Measurements from ENCODE around the gene TMEM205.
"Not testable (repeated sequence)": the region's sequence is repeated elsewhere in the genome, so short reads cannot be mapped to it uniquely, and the experiment has no call there.

Gene TMEM205

DNA sequence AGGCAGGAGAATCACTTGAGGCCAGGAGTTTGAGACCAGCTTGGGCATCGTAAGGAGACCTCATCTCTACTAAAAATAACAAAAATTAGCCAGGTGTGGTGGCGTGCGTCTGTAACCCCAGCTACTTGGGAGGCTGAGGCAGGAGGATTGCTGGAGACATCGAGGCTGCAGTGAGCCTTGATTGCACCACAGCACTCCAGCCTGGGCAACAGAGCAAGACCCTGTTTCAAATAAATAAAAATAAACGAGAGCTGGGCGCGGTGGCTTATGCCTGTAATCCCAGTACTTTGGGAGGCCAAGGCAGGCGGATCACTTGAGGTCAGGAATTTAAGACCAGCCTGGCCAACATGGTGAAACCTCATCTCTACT lies 6.0 kb downstream of the TMEM205 start:
- DNase-seq (ENCODE audit: insufficient read length, low spot score); FAIRE-seq: not testable (repeated sequence)

DNA sequence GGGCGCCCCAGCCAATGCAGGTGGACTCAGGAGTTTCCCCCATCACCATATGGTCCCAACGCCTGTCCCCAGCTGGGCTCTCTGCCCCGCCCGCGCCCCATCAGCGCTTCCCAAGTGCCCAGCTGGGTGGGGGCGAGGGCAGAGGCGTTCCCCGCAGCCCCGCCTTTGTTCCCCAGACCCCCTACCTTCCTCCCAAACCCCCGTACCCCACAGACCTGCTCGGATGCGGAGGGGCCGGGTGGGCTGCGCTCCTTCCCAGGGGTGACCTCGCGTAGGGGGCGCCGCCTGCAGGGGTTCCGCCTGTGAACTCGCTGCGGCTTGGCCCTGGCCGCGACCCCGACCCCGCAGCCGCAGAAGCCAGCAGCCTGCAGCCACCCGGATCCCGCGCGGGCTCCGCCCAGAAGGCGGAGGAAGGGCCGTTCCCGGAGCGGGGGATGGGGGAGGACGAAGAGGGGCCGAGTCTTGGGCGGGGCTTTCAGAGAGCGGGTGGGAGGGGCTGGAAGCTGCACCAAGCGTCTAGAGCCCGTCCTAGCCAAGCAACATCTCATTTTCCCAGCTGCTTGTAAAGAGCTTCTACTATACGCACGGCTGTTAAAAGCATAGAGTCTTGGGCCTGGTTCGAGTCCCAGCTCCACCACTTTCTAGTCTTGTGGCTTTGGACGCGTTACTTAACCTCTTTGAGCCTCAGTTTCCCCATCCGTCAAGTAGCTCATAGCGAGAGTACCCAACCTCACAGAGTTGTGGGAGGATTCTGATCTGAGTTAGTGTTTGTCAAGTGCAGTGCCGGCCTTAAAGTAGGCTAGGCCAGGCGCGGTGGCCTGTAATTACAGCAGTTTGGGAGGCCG lies 6.6 kb downstream of the TMEM205 start, which contains the start of gene RAB3D:
Gene RAB3D (minus strand): TSS at position 404 of the 845 bp plus-strand sequence. CDS start 2,258 bp downstream, outside the sequence.
- FAIRE-seq, result peak; percentile 90
- peak; percentile 92 for DNase-seq (ENCODE audit: insufficient read length, low spot score)

DNA sequence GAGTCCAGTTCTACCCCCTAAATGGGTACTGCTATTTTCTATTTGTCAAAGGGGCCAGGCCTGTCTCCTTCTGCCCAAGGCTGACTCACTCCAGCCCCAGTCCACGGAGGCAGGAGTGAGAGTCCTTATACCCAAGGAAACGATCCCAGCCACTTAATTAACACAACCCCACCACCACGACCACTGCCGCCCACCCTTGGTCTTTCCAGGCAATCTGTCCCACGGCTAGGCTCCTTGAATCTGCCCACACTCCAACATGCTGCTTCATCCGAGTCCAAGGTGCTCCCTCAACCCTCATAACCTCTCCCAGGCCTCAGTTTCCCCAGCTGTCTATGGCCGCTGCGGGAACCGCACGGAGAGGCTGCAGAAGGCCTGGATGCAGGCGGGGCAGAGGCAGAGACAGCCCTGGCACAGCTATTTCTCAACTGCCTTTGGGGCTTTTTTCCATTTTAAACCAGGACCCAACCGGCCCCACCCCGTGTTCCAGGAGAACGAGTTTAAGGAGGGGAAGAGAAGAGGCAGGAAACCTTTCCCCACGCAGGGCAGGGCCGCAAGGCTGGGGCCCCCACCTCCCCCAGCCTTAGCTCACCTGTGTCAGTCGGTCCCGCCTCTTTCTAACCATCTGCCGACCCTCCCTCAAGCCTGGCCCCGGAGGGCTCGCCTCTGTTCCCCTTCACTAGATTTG lies 7.4 kb downstream of the TMEM205 start:
- DNase-seq (ENCODE audit: insufficient read length, low spot score), result no peak
- no peak for FAIRE-seq

DNA sequence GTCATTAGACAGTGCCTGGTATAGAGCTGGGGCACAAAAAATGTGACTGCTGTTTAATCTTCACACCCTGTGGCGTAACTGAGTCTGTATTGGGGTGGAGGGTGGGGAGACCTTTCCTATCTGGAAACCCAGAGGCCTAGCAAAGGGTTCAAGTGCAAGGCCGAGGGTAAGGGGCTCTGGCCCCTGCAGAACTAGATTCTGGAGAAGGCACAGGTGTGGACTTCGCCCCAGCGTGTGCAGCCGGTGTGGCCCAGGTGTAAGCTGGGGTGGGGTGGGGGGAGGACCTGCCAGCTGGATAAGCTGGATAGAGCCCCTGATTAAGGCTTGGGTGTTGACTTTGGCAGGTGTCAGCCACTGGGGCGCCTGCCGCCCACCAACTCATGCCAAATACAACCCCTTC lies 7.9 kb downstream of the TMEM205 start:
- no peak for FAIRE-seq
- no peak for DNase-seq (ENCODE audit: insufficient read length, low spot score)

DNA sequence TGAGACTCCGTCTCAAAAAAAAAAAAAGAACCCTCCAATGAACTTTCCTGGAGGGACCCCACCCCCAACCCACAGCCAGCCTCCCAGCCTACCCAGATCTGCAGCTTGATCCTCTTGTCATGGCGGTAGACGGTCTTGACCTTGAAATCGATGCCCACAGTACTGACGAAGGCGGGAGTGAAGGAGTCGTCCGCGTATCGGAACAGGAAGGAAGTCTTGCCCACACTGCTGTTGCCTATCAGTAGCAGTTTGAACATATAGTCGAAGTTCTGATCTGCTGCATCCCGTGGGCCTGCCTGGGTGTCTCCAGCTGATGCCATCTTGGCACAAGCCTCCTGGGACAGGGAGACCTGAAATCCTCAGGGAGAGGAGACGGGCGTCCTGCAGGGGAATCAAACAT lies 9.0 kb downstream of the TMEM205 start:
- FAIRE-seq (no peak), DNase-seq (ENCODE audit: insufficient read length, low spot score) (no peak)

DNA sequence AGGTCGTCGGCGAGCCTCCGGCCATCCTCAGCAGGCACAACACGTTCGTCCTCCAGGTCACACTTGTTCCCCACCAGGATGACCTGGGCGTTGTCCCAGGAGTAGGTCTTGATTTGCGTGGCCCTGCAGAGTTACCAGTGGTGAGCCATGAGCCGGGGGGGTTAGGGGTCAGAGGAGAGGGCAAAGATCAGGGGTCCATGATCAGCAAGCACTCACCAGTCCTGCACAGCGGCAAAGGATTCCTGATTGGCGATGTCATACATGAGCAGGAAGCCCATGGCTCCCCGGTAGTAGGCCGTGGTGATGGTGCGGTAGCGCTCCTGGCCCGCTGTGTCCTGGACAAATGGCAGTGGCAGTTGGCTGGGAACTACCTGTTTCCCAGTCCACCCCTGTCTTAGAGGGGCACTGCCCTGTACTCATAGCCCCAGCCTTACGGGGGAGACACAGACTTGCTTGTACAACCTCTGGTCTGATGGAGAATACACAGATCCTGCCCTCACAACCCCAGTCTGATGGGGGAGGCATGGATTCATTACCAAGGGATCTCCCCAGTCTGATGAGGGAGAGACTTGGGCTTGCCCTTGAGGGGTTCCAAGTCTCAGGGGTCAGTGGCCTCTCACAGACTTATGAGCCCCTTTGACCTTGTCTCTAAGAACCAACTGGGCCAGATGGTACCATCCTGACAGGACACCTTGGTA lies 10.5 kb downstream of the TMEM205 start:
- DNase-seq (ENCODE audit: insufficient read length, low spot score) (no peak), FAIRE-seq (no peak)

DNA sequence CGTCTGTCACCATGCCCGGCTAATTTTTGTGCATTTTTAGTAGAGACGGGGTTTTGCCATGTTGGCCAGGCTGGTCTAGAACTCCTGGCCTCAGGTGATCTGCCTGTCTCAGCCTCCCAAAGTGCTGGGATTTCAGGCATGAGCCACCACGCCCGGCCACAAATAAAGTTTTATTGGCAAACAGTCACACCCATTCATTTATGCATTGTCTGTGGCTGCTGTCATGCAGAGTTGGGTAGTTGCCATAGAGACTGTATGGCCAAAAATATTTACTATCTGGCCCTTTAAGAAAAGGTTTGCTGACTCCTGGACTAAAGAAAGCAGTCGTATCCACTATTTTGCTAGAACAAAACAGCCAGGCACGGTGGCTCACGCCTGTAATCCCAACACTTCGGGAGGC lies 12.2 kb downstream of the TMEM205 start:
- not testable (repeated sequence) for FAIRE-seq

DNA sequence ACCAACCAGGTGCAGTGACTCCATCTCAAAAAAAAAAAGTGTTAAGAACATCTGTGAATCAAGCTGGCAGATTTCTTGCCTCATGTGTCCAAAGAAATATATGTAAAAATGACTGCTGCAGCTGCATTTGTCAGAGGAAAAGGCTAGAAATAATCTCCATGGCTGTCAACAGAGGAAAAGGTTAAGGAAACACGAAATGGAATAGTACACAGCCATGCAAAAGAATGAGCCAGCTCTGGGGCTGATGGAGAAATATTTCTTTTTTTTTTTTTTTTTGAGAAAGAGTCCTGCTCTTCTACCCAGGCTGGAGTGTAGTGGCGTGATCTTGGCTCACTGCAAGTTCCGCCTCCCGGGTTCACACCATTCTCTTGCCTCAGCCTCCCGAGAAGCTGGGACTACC lies 13.2 kb downstream of the TMEM205 start:
- no peak for DNase-seq (ENCODE audit: insufficient read length, low spot score)
- FAIRE-seq, result no peak

More for the DNA sequence above, 12.2 kb downstream of the TMEM205 start:
- not testable (repeated sequence) for DNase-seq (ENCODE audit: insufficient read length, low spot score)

DNA sequence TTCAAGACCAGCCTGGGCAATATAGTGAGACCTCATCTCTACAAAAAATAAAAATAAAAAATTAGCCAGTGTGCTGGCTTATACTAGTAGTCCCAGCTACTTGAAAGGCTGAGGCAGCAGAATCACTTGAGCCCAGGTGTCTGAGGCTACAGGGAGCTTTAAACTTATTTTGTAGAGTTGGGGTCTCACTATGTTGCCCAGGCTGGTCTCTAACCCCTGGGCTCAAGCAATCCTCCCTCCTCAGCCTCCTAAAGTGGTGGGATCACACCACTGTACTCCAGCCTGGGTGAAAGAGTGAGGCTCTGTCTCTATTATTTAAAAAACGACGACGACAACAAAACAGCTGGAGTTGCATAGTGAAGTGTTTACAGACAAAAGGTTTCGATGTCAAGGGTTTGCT lies 14.6 kb downstream of the TMEM205 start:
- DNase-seq (ENCODE audit: insufficient read length, low spot score), result no peak
- FAIRE-seq, result no peak

DNA sequence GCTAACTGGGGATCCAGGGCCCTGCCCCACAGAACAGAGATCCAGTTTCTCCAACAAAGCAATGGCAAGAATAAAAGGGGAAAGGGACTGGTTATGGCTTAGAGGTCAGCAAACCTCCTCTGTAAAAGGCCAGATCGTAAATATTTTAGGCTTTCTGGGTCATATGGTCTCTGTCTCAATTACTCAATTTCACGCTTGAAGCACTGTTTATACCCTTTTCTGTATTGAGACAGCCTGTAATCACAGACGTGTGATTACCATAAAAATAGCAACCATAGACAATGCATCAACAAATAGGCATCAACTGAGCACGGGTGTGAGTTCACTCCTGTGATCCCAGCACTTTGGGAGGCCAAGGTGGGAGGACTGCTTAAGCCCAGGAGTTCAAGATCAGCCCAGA lies 15.9 kb downstream of the TMEM205 start:
- no peak for DNase-seq (ENCODE audit: insufficient read length, low spot score)
- no peak for FAIRE-seq

DNA sequence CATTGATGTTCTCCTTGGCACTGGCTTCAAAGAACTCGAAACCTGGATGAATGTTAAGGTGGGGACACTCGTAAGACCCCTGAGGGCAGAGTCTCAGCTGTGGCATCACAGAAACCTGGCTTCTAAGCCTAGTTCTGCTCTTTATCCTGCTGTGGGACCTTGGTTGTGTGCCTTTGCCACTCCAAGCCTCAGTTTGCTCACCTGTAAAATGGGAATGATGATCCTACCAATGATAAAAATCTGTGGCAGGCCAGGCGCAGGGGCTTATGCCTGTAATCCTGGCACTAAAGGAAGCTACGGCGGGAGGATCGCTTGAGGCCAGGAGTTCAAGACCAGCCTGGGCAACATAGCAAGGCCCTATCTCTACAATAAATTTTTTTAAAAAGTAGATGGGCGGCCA lies 20.5 kb downstream of the TMEM205 start:
- DNase-seq (ENCODE audit: insufficient read length, low spot score) (no peak), FAIRE-seq (no peak)

DNA sequence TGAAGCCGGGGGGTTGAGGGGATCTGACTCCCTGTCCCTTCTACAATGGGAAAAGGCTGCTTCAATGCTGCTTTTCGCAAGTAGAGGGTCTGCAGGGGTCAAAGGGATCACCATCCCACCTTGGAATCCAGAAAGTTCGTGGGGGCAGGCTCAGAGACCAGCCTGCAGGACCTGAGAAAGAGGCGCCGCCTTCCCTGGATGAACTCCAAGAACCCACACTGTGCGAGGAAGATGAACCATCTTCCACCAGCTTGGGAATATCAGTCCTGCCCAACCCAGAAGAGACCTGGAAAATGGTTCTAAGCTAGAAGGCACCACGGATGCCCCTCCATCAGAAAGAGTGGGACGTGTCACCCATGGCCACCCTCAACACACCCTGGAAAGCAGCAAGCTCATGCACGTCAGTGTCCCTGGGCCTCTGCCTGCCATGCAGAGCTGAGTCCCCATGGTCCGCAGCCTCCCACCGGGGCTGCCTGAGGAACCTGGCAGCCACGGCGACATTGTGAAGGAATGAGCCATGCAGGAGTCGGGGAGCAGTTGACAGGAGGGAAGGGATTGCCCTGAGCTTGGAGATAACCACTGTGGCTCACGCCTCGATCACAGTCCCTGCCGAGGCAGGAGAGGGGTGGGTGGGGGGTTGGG lies 21.2 kb downstream of the TMEM205 start:
- FAIRE-seq (no peak), DNase-seq (ENCODE audit: insufficient read length, low spot score) (no peak)

DNA sequence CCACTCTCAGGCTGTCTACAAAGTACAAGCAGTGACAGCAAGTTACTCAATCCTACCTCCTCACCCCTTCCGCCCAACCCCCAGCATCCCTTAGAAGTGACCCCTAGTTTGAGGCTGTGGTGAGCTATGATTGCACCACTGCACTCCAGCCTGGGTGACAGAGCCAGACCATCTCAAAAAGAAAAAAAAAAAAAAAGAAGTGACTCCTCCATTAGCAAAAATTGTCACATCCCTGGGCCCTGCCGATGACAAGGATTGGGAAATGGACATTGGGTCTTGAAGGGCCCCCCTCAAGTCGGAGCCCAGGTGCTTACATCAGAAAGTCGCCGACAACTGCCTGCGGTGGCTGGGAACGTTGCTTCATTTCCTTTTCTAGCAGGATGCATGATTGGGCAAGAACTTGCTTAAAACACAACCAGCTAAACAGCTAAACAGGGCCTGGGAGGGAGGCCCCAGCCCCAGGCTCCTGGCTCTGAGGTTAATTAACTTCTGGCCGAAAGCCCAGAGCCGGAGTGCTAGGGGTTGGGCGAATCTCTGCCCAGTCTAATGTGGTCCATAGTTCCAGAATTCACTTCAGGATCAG lies 21.9 kb downstream of the TMEM205 start:
- peak; percentile 42 for DNase-seq (ENCODE audit: insufficient read length, low spot score)
- FAIRE-seq, result peak; percentile 72

DNA sequence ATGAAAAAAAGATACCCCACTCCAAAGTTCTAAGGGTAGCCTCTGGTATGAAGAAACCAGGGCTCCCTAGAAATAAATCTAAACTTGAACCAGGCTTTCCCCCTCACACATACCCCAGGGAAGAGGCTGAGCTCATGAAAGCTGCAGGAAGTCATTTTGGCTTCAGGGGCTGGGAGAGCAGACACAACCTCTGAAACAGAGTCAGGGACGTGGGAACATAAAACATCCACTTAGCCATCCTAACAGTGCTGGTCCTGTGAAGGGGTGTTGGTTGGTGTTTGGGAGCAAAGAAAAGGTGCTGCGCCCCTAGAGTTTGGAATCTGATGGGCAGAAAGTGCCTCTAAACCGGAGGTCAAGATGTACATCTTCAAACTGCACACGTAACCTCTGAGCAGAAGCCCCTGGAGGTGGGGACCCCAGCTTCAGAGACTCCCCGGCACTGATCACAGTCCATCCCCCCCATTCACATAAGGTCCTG lies 22.4 kb downstream of the TMEM205 start:
- DNase-seq (ENCODE audit: insufficient read length, low spot score) (no peak), FAIRE-seq (no peak)

DNA sequence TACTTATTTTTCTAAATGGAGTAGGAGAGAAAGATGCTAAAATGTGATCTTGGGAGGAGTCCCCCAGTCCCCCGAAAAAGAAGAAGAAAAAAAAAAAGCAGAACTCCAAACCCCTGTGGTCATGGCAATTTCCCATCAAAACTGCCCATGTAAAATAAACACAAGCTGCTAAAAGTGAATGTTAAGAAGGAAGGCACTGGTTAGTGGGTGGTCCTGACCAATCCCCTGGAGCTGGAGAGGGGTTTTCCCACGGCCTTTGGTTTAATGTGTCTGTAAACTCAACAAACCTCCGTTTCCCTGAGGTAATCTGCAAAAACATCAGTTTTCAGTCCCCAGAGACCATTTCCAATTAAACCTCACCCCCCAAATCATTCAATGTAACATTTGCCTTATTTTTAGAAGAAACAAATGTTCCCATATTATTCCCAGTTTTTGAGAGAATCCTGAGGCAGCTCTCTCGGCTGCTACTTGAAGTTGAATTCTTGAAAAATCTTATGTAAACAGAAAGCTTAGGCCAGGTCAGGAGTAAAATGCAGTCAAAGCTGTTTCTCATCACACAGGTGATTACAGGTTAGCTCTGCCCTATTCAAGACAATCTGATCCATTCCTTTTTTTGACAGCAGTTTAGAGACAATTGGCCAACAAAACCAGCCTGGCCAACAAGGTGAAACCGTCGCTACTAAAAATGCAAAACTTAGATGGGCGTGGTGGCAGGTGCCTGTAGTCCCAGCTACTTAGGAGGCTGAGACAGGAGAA lies 23.6 kb downstream of the TMEM205 start:
- no peak for DNase-seq (ENCODE audit: insufficient read length, low spot score)
- no peak for FAIRE-seq

DNA sequence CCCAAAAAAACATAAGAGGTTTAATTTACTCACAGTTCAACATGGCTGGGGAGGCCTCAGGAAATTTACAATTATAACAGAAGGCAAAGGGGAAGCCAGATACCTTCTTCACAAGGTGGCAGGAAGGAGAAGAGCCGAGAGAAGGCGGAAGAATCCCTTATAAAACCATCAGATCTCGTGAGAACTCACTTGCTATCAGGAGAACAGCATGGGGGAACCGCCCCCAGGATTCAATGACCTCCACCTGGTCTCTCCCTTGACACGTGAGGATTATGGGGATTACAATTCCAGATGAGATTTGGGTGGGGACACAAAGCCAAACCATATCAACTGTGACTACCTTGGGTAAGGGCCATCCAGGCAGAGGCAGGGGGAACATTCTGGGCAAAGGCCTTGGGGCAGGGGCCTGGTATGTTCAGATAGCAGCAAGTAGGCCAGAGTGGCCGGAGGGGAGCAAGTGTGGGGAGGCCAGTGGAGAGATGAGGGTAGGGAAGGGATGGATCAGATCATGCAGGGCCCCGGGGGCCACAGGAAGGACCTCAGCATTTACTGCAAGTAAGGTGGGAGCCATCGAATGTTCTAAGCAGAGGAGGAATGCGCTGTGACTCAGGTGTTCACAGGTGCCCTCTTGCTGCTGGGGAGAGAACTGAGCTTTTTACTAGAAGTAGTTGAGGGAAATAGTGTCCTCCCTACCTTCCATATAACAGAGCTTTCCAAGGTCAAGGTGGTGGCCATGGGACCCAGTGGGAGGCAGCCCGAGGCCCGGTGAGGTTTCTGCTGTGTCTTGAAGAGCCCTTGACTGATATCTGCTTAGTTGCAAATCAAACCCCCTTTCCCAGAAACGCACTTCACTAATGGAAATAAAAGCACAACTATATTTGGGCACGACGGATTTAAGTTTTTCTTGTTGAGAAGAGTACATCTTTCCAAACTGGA lies 24.6 kb downstream of the TMEM205 start:
- DNase-seq (ENCODE audit: insufficient read length, low spot score), result no peak
- FAIRE-seq, result no peak

DNA sequence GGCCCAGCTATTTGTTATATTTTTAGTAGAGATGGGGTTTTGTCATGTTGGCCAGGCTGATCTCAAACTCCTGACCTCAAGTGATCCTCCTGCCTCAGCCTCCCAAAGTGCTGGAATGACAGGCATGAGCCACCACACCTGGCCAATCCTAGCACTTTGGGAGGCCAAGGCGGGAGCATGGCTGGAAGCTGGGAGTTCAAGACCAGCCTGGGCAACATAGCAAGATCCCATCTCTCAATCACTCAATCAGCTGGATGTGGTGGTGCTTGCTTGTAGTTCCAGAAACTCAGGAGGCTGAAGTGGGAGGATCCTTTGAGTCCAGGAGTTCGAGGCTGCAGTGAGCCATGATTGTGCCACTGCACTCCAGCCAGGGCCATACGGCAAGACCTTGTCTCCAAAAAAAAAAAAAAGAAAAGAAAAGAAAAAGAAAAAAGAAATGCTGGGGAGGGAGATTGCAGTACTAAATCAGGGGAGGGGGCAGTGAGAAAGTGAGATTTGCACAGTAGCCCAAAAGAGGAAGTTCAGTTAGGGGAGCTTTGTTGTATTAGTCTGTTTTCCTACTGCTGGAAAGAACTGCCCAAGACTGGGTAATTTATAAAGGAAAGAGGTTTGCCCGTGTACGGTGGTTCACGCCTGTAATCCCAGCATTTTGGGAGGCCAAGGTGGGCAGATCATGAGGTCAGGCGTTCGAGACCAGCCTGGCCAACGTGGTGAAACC lies 25.6 kb downstream of the TMEM205 start:
- FAIRE-seq; DNase-seq (ENCODE audit: insufficient read length, low spot score): not testable (repeated sequence)

DNA sequence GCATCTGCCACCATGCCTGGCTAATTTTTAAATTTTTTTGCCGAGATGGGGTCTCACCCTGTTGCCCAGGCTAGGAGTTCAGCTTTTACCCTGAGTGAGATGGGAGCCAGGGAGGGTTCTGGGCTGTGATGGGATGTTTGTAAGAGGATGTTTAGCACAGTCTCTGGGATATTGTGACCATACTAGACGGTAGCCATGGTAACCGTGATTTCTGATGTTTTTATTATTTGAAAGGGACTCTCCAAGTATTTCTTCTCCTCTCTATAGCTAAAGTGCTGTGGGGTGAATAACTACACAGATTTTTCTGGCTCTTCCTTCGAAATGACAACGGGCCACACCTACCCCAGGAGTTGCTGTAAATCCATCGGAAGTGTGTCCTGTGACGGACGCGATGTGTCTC lies 39.7 kb downstream of the TMEM205 start:
- DNase-seq (ENCODE audit: insufficient read length, low spot score) (no peak), FAIRE-seq (no peak)

All from GM19239 (cell line).